ENCODE results near the gene TMEM272. TPM values are rescaled to one million over a fixed set of nuclear protein-coding genes. Genes with fewer than 3 reads are reported as not detected.

Gene TMEM272
- polyA plus RNA-seq, 4 donors = 0.20 to 0.66 (median 0.63) TPM; not detected in 1

DNA sequence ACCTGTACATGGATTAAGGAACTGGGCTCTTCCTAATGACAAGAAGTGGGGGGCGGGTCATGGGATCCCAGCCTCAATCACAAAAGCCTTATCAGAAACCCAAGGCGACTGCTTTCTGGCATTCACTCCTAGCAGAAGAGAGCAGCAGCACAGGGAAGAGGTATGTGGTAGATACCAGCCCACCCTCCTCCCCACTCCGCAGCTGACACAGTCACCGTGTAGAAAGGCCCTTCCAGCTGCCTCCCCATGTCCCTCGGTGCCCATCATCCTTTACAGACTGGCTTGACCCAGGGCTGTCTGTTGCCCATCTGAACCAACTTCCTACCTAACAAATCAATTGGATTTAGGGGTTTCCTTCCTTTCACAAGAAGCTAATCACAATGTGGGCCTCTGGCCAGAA lies 37.9 kb downstream of the TMEM272 start:
- DNase-seq (ENCODE audit: low read depth in 4 of 4, low spot score in 2 of 4) = no peak

DNA sequence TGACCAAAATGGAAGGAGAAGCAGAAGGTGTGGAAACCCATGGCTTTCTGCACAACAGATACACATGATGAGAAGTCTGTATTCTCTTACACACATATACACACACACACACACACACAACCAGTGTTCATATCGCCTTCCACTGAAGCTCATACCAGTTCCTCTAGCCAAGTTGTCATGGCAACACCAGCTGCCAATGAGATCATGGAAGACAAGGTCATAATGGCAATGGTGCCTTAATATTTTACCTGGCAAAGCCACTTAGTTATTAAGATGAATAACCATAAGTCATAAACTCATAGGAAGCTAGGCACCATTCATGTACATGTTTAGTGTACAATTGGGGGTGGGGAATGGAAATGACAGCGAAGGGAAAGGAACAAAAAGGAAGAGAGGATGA lies 38.4 kb downstream of the TMEM272 start:
- no peak for DNase-seq (ENCODE audit: low read depth in 4 of 4, low spot score in 2 of 4)

DNA sequence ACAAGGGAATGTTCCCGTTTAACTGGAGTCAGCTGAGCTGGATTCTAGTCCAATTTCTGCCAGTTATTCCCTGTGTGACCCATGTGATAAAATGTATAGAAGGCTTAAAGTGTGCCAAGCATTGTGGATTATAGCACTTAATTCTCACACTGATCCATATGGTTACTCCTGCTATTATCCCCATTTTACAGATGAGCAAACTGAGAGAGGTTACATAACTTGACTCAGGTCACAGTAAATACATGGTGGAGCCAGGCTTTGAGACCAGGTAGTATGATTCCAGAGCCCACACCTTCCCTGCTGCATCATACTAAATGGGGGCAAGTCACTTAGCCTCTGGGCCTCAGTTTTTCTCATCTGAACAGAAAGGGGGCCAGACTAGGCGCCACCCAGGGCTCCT lies 39.1 kb downstream of the TMEM272 start:
- DNase-seq (ENCODE audit: low read depth in 4 of 4, low spot score in 2 of 4) = no peak

DNA sequence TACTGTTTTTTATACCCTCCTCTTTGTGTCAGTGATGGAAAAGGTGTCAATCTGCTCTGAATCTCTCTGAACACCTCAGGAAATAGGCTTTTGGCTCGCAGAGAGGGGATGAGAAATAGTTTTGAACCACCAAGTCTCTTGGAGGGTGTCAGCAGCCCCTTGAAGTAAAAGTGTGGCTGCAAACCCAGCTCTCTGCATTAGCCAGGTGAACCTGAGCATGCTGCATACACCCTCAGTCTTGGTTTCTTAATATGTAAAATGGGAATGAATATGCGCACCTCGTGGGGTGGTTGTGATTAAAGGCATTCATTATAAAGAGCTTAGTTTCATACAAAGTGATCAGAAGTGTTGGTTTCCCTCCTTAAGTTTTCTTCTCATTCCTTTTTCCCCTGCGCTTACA lies 39.7 kb downstream of the TMEM272 start:
- DNase-seq (ENCODE audit: low read depth in 4 of 4, low spot score in 2 of 4) = no peak

DNA sequence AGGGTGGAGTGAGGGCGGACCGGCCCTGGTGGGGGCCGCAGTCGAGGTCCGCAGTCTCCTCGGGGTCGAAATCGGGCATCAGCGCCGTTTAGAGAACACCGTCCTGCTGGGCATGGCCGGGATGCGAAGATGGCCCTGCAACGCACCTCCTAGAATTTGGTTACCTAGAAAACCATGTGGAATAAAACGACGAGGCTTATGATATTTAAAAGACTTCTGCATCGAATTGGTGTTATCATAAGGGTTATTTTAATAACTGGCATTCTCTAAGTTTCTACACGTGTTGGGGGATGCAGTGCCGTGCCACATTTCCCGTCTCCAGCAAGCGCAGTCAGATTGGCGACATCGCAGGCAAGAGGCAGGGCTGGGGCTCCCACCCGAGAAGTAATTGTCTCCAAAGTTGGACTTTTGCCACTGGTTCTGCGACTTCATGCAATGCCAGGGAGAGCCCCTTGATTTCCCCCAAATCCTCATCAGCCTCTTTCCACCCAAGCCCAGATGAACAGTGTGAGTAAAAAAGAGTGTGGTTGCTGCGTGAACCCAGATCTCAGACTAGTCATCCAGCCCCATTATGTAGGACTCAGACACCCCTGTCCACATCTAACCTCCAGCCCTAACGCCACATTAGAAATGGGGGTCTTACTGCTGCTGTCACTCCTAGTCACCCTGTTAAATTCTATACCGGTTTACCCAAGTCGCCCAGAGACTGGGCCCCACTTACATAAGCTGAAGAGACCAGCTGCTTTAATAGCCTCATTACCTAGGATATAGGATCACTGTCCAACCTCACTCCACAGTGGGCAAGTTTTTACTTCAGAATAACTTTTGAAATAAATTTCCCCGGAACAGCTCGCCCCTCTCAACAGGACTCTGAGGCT lies 40.4 kb downstream of the TMEM272 start:
- DNase-seq (ENCODE audit: low read depth in 4 of 4, low spot score in 2 of 4) = peak in 1 of 4 donors; percentile 42

DNA sequence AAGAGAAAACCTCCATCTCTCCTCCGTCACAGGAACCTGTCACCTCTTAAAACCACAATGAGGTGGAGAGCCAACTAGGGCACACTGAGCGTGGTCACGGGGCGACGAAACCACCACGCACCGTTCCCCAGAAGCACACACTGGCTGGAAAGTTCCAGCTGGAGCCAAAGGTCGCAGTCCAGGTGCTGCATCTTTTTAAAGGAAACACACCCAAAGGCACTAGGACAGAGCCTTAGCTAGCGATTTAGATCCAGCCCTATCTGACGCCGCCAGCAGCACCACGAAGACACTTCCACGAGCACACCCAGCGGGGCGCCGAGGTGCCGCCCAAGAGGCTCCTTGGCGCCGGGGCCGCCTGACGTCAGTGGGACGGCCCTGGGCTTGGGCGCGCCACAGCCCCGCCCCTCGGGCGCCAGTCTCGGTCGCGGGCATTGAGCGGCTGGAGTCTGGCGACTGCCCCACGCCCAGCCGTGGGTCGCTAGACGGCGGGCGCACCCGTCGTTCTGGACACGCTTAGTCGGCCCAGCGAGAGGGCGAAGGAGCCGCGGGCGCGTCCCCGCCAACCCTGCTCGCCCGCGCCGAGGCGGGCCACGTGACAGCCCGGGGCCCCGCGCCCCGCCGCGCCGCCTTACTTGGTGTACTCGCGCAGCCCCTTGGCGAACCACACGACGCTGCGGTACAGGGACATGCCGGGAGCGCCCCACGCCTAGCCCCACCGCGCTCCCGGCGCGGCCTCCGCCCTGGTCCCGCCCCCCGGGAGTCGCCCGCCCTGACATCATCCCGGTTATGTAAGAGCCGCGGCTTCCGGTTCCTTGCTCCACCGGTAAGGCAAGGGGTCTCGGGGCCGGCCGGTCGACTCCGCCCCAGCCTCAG lies 41.3 kb downstream of the TMEM272 start, which contains the start of gene DHRS12:
DHRS12 (minus strand) TSS at position 742 of the 873 bp plus-strand sequence. CDS start 4,504 bp downstream, outside the sequence.
- DNase-seq (ENCODE audit: low read depth in 4 of 4, low spot score in 2 of 4) = peak in 3 of 4 donors; percentile 68 to 75 (median 74)

DNA sequence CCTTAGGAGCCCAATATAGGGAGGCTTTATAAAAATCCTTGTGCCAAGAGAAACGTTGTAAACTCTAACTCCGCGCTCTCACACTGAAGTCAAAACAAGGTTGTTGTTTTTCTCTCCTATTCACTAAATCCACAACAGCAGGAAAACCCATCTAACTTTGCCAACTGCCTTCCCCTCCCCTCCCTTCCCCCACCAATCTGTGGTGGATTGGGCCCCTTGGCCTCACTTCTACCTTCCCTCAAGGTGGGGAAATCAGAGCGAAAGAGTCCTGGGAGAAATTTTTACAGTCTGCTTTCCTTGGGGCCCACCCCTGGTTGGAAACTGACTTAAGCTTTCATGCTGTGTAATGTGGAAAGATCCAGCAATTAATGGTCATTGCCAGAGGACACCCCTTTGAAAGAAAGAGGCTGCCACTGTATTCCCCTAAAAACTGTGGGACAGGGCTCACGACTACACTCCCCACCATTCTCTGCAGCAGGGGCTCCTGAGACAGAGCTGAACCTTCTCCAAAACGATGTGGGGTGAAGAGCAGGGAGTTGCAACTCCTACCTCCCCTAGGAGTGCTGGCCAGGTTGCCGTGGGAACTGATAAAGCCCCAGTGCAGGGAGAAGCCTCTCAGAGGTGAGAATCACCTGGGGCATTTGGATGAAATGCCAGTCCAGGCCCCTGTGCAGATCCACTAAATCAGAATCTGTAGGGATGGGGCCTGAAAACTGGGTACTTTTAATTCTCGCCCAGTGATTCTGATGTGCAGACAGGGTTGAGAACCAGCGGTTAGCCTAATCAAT lies 42.2 kb downstream of the TMEM272 start:
- no peak for DNase-seq (ENCODE audit: low read depth in 4 of 4, low spot score in 2 of 4)

DNA sequence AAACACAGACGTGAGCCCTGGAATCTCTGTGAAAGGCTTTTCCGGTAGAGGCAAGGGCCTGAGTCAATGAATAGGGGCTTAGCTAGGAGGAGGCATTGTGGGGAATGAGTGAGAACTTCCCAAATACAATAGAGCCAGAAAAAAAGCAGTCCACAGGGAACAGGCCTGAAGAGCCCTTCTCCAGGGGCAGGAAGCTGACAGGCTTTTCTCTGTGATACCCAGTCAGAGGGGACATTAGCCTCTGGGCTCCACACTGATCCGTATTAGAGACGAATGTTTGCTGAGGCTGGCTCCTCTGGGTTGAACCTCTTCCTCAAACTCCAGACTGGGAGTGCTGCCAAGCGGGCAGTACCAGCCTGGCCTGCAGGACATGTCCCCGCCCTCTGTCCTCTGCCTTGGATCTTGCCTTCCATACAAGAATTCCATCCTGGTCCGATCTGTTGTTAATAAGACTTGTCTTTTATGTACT lies 43.3 kb downstream of the TMEM272 start:
- no peak for DNase-seq (ENCODE audit: low read depth in 4 of 4, low spot score in 2 of 4)

DNA sequence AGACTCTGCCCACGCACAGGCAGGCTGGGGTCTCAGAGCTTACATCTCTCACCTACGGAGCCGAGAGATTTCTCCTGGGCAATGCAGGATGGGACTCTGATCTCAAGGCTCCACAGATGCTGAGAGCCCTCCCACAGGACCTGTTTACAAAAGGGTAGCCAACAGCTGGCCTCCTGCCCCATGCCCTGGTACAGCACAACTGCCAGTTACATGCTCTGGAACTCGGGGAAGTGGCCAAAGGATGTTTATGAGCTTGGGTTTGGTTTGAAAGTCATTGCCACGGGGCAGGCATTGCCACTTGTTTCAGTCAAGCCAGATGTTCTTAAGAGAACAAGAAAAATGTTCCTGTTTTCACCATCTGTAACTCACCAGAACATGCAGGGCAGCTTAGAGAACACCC lies 44.5 kb downstream of the TMEM272 start:
- no peak for DNase-seq (ENCODE audit: low read depth in 4 of 4, low spot score in 2 of 4)

DNA sequence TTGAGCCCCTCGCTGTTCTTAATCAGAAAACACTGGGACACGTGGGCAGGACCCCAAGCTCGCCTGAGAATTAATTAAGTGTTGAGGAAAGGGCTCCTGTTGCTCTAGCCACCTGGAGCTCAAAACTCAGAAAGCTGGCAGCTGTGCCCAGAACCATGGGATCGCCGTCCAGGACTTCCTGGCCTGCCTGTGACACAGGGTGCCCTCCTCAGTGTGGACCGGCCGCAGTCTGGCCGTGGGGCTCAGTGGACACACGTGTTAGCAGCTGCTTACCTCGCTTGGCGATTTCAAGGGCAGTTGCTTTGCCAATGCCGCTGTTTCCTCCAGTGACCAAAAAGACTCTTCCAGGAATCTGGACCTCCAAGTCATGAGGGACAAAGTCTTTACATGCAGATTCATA lies 45.7 kb downstream of the TMEM272 start:
- no peak for DNase-seq (ENCODE audit: low read depth in 4 of 4, low spot score in 2 of 4)

DNA sequence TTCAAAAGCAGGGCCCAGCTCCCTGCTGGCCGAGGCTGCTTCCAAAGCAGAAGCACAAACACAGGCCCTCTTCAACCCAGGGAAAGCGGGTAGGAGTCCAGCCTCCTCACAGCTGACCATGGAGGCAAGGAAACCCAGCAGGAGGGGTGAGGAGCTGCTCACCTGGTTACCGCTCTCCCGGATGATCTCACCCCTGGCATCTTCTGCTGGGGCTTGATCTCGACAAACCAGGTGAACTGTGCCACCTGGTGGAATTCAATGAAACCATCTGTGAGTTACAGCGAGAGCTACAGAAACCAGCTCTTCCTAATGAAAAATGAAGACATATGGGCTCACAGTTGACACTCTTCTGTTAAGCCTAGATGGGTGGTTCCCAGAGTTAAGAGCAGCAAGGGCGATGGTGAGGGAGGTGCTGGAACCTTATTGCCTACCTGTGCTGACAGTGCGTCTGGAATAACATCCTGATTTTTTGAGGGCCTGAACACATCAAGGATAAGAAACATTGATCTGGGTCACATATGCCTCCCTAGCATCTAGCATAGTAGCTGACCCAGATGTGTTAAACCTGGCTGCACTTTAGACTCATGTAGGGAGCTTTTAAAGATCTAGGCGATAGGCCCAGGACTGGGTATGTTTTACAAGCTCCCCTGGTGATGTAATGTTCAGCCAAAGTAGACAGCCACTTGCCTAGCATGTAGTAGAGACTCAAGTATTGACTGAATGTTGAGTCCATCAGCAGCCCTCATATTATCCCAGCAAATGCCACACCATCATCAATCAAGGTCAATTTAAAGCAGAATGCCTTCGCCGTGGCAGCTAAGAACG lies 47.1 kb downstream of the TMEM272 start:
- DNase-seq (ENCODE audit: low read depth in 4 of 4, low spot score in 2 of 4) = peak in 1 of 4 donors; percentile 64

DNA sequence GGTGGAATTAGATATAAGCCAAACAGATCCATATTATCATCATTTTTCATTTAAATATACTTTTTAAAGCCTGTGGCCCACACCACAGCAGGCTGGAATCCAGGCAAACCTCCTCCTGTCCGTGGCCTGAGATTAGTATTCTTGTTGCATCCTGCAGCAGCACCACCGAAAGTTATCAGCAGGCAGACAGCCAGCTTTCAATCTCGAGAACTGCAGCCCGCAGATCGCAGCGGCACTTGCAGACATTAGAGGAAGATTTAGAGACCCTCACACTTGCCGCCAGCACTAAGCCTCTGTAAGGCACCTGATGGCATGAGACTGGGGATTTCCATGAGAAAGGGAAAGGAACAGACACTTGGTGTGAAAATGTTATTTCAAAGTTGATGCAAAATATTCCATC lies 48.4 kb downstream of the TMEM272 start:
- no peak for DNase-seq (ENCODE audit: low read depth in 4 of 4, low spot score in 2 of 4)

DNA sequence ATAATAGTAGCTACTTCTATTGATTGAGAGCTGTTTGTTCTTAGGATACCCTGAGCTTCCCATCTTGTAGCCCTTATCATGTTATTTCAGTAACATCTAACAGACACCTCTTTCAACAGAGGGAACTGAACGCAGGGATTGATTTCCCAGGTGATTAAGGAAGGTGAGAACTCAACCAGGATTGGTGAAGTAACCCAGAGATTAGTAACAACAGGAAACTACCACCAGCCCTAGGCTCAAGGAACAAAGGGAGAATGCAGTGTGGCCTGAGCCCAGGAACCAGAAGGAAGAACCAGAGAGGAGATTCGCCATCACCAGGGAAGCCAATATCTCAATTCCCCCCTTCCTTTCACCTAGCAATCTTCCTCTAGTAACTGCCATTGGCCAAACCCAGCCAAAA lies 49.6 kb downstream of the TMEM272 start:
- no peak for DNase-seq (ENCODE audit: low read depth in 4 of 4, low spot score in 2 of 4)

DNA sequence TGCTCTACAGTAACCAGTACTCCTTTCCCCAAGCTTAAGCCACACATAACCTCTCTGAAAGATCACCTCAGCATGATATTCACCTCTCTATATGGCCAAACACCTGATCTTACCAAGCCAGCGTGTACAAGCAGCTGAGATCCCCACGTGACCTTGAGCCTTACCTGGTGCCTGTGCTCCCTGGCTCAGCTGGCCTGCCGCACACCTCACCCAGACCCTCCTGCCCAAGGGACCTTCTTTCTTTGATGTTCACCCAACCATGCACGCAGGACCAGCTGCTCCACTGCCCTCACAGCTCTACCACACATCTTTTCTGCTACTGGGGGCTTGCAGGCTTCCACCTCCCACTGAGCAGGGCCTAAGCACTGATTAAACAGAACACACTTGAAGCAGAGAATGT lies 50.0 kb downstream of the TMEM272 start:
- no peak for DNase-seq (ENCODE audit: low read depth in 4 of 4, low spot score in 2 of 4)

DNA sequence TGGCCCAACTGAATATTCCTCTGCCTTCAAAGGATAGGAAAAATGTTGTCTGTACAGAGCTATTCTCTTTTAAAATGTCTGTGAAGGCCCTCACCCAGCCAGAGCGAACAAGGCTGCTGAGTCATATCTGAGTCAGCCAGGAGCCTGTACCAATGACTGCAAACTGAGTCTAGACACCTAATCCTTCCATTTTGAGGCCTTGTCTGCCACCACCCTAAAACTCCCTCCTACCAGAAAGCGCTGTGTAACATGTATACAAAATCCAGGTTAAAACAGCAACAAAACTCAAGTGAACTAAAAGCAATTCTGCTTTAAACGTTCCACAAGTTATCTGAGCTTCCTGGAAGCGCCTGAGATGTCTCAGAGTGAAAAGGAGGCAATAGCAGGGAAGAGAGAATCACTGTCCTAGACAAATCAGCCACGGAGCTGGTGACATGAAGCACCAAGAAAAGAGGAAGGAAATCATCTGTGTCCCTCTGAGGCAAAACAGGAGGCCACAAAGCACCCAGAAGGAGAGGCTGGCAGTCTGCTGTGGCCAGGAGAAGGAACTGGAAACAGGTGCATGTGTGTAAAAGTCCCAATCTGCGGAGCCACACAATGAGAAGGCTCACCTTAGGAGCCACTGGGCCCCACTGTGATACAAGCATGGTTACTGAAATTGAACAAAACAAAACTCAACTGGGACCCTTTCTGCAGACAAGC lies 51.3 kb downstream of the TMEM272 start:
- no peak for DNase-seq (ENCODE audit: low read depth in 4 of 4, low spot score in 2 of 4)

DNA sequence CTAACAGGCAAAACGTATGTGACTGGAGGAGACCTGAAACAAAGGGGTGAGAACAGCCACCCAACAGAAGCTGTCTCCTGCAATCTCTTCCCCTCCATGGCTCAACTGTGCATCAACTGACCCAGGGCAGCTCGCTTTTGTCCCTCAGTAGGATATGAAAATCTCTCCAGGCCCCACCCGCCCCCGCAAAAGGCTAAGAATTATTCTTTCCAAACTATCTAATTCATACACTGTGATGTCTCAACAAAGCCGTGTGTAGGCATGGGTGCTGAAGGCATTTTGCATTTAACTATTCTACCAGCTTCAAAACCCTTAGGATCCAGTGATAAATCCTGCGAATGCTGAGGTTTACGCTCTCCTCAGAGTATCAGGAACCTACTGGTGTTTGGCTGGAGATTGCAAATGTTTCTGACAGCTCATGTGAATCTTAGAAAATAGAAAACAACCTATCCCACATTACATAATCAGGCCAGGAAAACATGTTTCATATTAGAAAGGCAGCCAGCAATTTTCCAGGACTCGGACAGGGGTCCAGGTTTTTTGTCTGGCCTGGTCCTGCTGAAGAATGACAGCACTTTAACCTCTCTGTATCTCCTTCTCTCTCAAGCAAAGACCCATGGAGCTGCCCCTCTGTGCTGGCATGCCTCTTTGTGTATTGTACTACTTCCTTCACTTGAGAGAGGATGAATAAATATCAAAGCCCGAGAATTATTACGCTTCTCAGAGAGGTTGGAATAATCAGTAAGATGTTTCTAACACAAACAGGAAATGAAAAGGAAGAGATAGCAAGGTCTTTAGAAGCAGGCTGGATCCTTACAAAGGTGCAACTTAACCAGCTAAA lies 58.3 kb downstream of the TMEM272 start:
- no peak for DNase-seq (ENCODE audit: low read depth in 4 of 4, low spot score in 2 of 4)

DNA sequence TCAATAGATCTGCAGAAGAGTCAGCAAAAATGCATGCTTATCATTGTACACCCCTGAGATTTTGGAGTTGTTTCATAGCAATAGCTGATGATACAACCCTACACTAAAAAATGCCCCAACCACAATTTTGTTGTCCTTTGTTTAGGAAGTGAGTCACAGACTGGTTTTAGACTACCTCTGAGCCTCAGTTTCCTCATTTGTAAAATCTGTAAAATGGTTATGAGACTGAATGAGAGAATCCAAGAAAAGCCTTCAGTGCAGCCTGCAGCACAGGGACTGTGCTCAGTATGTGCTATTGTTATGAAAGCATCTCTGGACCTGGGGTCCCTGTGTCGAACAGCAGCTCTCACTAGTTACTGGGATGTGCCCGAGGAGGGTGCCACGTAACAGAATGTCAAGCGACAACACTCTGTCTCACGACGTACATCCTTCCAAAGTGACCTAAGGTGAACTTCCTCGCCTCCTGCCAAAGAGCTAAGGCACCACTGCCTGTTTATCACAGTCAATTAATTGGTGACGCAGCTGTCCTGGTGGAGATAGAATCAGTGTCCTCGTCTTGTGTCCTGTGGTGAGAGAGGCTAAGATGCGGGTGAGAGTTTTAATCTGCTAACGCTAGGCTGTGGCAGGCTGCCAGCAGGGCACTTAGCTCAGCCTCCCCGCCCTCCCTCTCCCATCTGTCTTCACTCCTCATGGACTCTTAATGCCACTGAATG lies 59.1 kb downstream of the TMEM272 start:
- no peak for DNase-seq (ENCODE audit: low read depth in 4 of 4, low spot score in 2 of 4)

DNA sequence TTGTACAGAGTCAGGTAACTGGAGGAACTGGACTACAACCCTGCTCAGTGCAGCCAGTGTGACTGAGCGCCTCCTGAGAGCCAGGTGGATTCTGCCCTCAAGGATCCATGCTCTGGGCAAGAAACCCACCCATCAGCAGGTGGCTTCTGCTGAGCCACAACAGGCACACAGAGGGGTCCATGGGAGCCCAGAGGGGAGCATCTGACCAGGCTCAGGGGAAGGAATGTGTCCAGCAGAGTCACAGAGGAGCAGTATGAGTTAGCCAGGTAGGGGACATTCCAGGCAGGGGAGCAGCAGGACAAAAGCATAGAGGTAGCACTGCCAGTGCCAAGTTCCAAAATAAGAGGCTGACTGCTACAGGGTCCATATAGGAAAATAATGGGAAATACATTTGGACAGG lies 60.9 kb downstream of the TMEM272 start:
- no peak for DNase-seq (ENCODE audit: low read depth in 4 of 4, low spot score in 2 of 4)

All from left renal cortex interstitium (tissue), 4 donors.